Epithelial cell of proximal tubule (primary cell): ENCODE data around the gene TLNRD1. TPM values are rescaled to one million over a fixed set of nuclear protein-coding genes. Genes with fewer than 3 reads are reported as not detected.
A peak's percentile ranks its signal among the peaks of the same experiment; 100 is the strongest.

Experiments used
- DNase-seq: peaks from one replicate; pipeline ENCODE4 v3.0.0-alpha.2; 2011; ENCODE audit warnings: low read depth
- H3K4me3 ChIP-seq: 2 replicates; pipeline ENCODE4 v1.5.1; 2011; ENCODE audit warnings: low read depth, mild to moderate bottlenecking, low read length
- total RNA-seq: library from RNA; depleted of rRNA; stranded (reverse); fragments of >200 nt; gene quantifications from 2 replicates; pipeline ENCODE4 v1.2.3, GENCODE V29; 2015
- TF ChIP-seq, protein P1 (sequence below): conservative IDR thresholded peaks from 2 replicates; pipeline ENCODE4 v1.5.1; 2012; ENCODE audit warnings: low read depth, mild to moderate bottlenecking, low read length

Gene TLNRD1
- total RNA-seq, 1 donor from 2014 or later, result 45.4 TPM

DNA sequence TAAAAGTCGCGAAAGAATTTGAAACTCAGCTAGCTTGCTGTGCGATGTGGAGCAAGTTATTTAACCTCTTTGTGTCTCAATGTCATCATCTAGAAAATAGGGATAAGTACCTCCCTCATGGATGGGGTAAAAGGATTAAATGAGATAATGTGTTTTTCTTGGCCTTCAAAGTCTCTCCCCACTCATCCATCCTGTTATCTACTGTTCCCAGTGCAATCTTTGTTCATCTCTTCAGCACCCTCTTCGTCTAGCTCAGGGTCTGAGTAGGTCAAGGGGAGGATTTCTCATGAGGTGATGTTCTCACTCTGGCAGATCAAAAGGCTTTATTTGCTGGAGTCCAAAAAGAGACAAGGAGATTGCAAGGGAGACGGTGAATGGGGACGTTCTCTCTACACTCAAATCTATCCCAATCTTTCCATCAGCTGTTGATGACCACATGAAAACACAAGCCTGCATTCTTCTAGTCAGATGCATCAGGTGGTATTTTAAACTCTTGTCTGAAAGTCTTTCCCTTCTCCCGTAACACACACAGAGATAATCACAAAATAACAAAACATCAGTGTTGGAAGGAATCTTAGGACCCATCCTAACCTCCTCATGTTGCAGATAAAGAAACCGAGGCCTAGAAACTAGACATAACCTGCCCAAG is 12.5 kb upstream of the TLNRD1 start:
- DNase-seq, result no peak
- TF ChIP-seq, protein P1, sequence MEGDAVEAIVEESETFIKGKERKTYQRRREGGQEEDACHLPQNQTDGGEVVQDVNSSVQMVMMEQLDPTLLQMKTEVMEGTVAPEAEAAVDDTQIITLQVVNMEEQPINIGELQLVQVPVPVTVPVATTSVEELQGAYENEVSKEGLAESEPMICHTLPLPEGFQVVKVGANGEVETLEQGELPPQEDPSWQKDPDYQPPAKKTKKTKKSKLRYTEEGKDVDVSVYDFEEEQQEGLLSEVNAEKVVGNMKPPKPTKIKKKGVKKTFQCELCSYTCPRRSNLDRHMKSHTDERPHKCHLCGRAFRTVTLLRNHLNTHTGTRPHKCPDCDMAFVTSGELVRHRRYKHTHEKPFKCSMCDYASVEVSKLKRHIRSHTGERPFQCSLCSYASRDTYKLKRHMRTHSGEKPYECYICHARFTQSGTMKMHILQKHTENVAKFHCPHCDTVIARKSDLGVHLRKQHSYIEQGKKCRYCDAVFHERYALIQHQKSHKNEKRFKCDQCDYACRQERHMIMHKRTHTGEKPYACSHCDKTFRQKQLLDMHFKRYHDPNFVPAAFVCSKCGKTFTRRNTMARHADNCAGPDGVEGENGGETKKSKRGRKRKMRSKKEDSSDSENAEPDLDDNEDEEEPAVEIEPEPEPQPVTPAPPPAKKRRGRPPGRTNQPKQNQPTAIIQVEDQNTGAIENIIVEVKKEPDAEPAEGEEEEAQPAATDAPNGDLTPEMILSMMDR, result no peak
- H3K4me3 ChIP-seq, result peak overlapping the region; percentile 93

- no peak for DNase-seq
- TF ChIP-seq, protein P1, result no peak
- peak overlapping the region; percentile 93 for H3K4me3 ChIP-seq
These were observed 11.6 kb upstream of the TLNRD1 start for GRCh38 chr15:80989081-80989517.

DNA sequence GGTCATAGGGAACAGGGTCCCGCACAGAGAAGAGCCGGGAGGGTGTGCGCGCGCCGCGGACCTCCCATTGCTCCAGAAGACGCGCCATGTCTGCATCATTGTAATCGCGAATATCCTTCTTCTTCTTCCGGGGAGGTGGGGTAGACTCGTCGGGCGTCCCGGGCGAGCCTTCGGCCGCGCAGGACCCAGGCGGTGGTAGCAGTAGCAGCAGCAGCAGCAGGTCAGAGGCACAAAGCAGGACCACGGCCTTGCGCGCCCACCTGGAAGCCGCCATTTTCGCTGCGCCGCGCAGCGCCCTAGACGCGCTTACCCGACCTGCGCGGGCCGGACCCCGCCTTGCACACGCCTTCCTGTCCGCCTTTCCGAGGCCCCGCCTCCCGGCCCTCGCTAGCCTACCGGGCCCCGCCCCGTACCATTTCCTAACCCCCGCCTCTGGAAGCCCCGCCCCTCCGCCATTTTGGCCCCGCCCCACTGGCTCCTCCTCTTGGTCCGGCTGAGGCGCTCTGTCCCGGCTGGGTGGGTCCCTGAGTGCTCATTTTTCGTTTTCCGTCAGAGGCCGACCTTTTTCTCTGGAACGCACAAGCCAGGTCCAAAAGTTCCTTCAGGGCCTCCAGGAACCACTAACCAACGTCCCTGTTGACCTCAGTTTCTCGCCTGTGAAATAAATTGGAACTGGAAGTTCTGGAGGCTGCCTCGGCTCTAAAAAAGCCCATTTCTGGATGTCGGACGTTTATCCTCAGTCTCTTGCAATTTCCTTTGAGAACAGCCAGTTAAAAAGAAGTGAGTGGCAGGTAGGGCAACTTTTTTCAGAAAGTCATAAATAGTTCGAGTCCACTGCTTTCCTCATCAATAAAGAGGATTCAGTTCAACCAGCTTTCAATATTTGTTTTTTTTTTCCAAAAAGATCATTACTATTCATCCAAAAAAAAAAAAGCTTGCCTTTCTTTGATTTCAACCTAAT is 10.9 kb upstream of the TLNRD1 start, which contains the start of gene MESD:
TSS of gene MESD (minus strand) at position 302 of the 961 bp plus-strand sequence. CDS start at position 274, 28 bp downstream.
- TF ChIP-seq, protein P1, result no peak
- no peak for DNase-seq
- peak within 1 kb of the TSS; percentile 93 for H3K4me3 ChIP-seq

DNA sequence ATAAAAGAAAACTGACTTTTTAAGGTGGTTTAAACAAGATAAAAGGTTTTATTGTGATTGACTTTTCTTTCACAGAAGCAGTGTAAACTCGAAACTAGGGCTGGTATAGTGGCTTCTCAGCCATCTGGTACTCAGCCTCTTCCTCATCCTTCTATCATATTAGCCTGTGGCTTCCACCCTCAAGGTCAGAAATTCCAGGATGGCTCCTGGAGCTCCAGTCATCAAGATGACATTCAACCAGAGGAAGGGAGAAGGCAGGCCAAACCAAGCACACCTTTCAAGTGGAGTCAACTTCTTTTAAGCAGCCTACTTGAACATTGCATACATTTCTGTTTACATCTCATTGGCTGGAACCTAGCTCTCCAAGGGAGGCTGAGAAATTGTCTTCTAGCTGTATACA is 9.8 kb upstream of the TLNRD1 start:
- no peak for DNase-seq
- TF ChIP-seq, protein P1, result no peak
- H3K4me3 ChIP-seq, result no peak overlapping the region

GRCh38 chr15:80991421-80991820 is 9.3 kb upstream of the TLNRD1 start:
- no peak for DNase-seq
- no peak overlapping the region for H3K4me3 ChIP-seq
- TF ChIP-seq, protein P1, result no peak

GRCh38 chr15:80992006-80992405 is 8.7 kb upstream of the TLNRD1 start:
- H3K4me3 ChIP-seq, result no peak overlapping the region
- TF ChIP-seq, protein P1, result no peak
- DNase-seq, result no peak
